Activated T-cell treated with anti-CD3 and anti-CD28 coated beads for 1 hour (primary cell): ENCODE results near the gene TRUB1.

ENCODE experiments used
- DNase-seq: peaks from one replicate; pipeline ENCODE4 v3.0.0-alpha.2; 2020; ENCODE audit warnings: low read depth

Gene TRUB1

GRCh38 chr10:114975091-114975490 lies 37.1 kb downstream of the TRUB1 start:
- DNase-seq: no peak

DNA sequence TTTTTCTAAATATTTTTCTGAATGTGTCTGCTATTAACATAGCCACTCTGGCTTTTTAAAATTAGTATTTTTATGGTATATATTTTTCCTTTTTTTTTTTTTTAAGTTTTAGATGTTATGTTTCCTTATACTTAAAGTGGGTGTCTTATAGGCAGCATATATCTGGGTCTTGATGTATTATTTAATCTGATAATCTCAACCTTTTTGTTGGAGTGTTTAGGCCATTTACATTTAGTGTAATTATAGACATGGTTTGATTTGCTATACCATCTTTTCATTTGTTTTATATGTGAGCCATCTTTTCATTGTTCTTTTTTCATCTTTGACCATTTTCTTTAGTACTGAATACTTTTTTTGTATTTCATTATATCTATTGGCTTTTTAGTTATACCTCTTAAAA lies 45.0 kb downstream of the TRUB1 start:
- DNase-seq: no peak

GRCh38 chr10:114987995-114988394 lies 50.0 kb downstream of the TRUB1 start:
- DNase-seq: no peak

- DNase-seq: no peak
Observed at GRCh38 chr10:114990586-114990985, 52.6 kb downstream of the TRUB1 start.

- DNase-seq: no peak
Observed at GRCh38 chr10:114990991-114991390, 53.0 kb downstream of the TRUB1 start.

DNA sequence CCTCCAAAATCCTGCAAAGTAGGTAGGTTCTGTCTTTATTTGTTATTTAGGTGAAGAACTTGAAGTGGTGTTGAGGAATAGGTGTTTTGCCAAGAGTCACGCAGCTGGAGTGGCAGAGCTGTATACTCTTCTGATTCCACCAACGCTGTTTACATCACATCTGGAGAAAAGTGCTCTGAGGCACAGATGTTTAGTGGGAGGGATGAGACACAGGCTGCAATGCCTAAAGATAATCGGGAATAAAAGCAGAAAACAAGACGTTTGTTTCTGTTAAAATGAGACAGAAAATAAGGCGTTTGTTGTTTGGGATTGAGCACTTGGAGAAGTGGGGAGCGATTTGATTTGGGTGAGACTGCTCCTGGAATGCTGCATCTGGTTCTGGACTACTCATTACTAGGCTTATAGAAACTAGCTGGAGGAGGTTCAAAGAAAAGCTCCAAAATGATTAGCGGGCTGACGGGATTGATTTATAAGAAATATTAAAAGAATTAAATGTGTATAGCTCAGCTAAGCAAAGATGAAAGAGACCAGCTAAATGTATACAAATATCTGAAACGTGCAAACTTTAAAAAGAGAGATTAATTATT lies 54.3 kb downstream of the TRUB1 start:
- no peak for DNase-seq

GRCh38 chr10:114995468-114996247 lies 57.7 kb downstream of the TRUB1 start:
- no peak for DNase-seq

- no peak for DNase-seq
Observed at GRCh38 chr10:114996542-114996941, 58.5 kb downstream of the TRUB1 start.

GRCh38 chr10:114998993-114999392 lies 61.0 kb downstream of the TRUB1 start:
- no peak for DNase-seq

GRCh38 chr10:115001506-115002381 lies 63.7 kb downstream of the TRUB1 start:
- no peak for DNase-seq

DNA sequence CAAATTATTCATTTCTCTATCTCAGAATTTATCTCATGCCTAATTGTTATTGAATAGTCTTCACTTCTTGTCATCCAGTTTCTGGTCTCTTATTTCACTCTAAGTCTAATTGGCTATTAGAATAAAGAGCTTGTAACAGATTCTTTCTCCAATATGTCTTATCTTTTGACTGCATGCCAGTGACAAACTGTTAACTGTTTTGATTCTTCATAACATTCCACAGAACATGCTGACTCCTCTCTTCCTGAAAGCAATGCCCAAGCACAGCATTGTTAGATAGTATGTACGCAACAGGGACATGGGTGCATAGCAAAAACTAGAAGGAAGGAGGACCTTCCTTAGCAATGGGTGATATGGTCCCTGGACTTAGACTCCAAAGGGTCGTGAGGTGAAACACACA lies 65.4 kb downstream of the TRUB1 start:
- DNase-seq: no peak

DNA sequence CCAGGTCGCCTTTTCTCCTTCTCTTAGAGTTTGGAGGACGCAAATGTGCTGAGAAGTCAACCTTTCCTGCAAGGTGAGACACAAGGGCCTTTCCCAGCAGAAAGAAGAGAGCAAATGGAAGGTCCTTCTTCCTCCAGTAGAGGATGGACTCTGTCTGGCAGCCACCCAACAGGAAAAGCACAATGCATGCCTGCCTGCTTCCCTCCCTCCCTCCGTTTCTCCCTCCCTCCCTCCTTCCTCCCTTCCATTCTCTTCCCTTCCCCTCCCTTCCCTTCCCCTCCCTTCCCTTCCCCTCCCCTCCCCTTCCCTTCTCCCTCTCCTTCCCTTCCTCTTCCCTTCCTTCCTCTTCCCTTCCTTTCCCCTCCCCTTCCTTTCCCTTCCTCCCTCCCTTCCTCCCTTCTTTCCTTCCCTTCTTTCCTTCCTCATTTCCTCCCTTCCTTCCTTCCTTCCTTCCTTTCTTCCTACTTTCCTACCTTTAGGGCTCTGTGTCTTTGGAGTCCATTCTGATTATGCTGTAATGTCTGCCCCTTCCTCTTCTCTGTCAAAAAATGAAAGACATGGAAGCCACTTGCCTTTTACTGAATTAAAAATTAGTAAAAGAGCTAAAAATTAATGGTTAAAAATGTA lies 66.4 kb downstream of the TRUB1 start:
- no peak for DNase-seq

GRCh38 chr10:115005771-115006170 lies 67.8 kb downstream of the TRUB1 start:
- DNase-seq: no peak

GRCh38 chr10:115018185-115018931 lies 80.4 kb downstream of the TRUB1 start:
- no peak for DNase-seq

DNA sequence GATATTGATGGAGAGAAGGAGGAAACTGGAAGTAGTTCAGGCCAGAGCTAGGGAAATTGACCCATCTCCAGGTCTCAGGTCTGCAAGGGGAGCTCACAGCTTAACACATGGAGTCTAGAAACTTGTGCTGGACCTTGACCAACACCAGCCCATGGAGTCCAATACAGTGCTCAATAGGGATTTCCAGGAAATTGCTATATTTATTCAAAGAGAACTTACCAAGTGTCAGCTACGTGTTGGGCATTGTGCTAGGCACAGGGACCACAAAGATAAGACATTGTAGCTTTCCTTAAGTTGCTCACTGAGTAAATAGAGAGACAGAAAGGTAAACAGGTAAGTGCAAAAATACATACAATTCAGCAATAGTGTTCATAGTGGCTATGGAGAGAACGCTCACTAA lies 82.5 kb downstream of the TRUB1 start:
- no peak for DNase-seq

DNA sequence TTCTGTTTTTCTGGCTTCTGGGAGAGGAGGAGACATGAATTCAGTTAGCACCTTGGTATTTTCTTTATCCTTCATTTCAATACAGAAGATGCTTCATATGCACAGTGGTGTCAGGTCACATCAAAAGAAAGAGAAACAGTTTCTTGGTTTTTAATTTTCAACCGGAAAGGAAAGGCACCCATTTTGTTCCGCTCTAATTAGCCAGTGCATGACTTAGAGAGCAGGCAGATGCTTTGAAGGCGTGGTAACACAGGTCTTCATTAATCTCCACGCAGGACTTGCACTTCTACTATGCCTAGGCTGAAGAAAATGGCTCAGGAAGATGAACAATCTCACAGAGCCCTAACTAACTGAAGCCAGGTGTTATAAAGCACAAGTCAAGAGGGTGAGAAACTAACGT lies 84.7 kb downstream of the TRUB1 start:
- DNase-seq: no peak

GRCh38 chr10:115023715-115024114 lies 85.7 kb downstream of the TRUB1 start:
- DNase-seq: no peak

GRCh38 chr10:115024371-115024770 lies 86.4 kb downstream of the TRUB1 start:
- DNase-seq: no peak

DNA sequence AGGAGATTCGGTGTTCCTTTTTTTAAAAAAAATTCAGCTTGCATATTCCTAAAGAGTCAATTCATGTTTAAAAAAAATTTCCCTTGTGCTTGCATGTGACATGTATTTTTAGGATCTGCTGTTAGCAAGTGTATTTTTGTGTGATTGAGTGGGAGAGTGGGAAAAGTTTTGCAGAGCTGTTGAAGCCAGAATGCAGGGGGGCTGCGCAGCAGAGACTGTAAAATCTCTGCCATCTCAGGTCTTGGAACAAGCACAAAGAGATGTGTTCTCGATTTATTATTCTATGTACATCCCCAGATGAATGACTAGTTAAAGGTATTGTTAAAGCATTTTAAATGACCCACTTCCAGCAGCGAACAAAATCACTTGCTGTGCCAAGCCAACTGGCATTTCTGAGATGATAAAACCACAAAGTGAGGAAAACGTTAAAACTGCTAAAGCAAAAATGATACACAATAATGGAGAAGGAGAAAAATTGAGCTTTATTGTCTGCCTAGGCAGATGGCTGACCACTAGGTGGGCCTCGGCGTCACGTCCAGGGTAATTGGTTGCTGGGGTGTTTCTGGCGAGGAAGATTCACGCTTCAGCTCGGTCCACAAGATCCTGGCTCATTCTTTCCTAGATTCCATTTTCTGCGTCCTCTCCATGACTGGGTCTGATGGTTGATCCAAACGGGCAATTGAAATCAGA lies 88.2 kb downstream of the TRUB1 start:
- DNase-seq: no peak

GRCh38 chr10:115026746-115027140 lies 88.7 kb downstream of the TRUB1 start:
- DNase-seq: no peak
